DOHH2 (cell line): ENCODE measurements around the gene IPO11.

Source experiments
- EZH2phosphoT487 ChIP-seq: fragments of 200-600 bp; sonication (generic); IDR thresholded peaks from 2 replicates; pipeline ENCODE4 v1.6.1; 2017; ENCODE audit warnings: borderline replicate concordance, mild to moderate bottlenecking, antibody characterized with exemption, low read length, moderate library complexity, mixed read lengths
- TF ChIP-seq, protein P1 (sequence below): fragments of 200-600 bp; sonication (generic); IDR thresholded peaks from one replicate; pipeline ENCODE4 v1.5.1; 2014; ENCODE audit warnings: antibody characterized with exemption, mild to moderate bottlenecking, low read depth, low read length; ENCODE audit not compliant: poor library complexity, severe bottlenecking

DNA sequence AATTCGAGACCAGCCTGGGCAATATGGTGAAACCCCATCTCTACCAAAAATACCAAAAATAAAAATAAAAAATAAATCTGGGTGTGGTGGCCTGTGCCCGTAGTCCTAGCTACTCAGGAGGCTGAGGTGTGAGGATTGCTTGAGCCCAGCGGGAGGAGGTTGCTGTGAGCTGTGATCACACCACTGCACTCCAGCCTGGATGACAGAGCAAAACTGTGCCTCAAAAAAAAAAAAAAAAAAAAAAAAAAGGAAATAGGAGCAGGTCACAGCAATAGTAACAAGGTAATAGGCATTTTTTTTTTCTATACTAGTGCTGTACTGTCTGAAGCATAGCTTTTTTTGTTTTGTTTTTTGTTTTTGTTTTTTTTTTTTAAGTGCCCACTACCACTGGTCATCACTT is 171.8 kb downstream of the IPO11 start:
- TF ChIP-seq, protein P1, sequence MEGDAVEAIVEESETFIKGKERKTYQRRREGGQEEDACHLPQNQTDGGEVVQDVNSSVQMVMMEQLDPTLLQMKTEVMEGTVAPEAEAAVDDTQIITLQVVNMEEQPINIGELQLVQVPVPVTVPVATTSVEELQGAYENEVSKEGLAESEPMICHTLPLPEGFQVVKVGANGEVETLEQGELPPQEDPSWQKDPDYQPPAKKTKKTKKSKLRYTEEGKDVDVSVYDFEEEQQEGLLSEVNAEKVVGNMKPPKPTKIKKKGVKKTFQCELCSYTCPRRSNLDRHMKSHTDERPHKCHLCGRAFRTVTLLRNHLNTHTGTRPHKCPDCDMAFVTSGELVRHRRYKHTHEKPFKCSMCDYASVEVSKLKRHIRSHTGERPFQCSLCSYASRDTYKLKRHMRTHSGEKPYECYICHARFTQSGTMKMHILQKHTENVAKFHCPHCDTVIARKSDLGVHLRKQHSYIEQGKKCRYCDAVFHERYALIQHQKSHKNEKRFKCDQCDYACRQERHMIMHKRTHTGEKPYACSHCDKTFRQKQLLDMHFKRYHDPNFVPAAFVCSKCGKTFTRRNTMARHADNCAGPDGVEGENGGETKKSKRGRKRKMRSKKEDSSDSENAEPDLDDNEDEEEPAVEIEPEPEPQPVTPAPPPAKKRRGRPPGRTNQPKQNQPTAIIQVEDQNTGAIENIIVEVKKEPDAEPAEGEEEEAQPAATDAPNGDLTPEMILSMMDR: no peak
- no peak for TF ChIP-seq EZH2phosphoT487
